OCI-LY1 (cell line): Measurements from ENCODE around the gene VAV3.

ENCODE experiments used
- CTCF ChIP-seq: fragments of 200-600 bp; sonication (generic), shearing (Covaris generic); IDR thresholded peaks from 2 replicates; pipeline ENCODE4 v1.5.1; 2017; ENCODE audit warnings: mild to moderate bottlenecking, antibody characterized with exemption, low read length, moderate library complexity, mixed read lengths
- EZH2 ChIP-seq: fragments of 200-600 bp; sonication (generic), shearing (Covaris generic); IDR thresholded peaks from 2 replicates; pipeline ENCODE4 v1.8.0; 2017; ENCODE audit warnings: borderline replicate concordance, mixed run types, mild to moderate bottlenecking, antibody characterized with exemption, low read length, moderate library complexity, mixed read lengths

GRCh38 chr1:107702946-107703571, 261.9 kb downstream of the VAV3 start:
- TF ChIP-seq CTCF = no peak
- no peak for TF ChIP-seq EZH2
